ENCODE results near the gene MPDU1. TPM values are rescaled to one million over a fixed set of nuclear protein-coding genes. Genes with fewer than 3 reads are reported as not detected.

Gene MPDU1
- total and polyA plus RNA-seq, 2 of the 13 experiments (the other 11 are each of a cell fraction or from before 2014, with no cell fraction given) = 112 to 167 TPM

GRCh38 chr17:7572588-7573323 lies 10.9 kb upstream of the MPDU1 start (continued):
- no peak; the same call in 1 of the 2 replicates for TF ChIP-seq RXRB (CRISPR knock-in tag; IDR thresholded peaks at IDR 0.05; ENCODE audit: borderline replicate concordance)
- no peak for TF ChIP-seq EZH2 (conservative IDR thresholded peaks at IDR 0.05; ENCODE audit: low read depth, low read length)
- no peak for TF ChIP-seq ZNF850 (CRISPR knock-in tag; conservative IDR thresholded peaks at IDR 0.05)
- no peak for TF ChIP-seq ZNF12 (CRISPR knock-in tag; IDR thresholded peaks at IDR 0.05)
- no peak for TF ChIP-seq DNMT3B (CRISPR knock-in tag; conservative IDR thresholded peaks at IDR 0.05)
- TF ChIP-seq ZNF432 (CRISPR knock-in tag; IDR thresholded peaks at IDR 0.05; ENCODE audit: borderline replicate concordance) = no peak
- TF ChIP-seq, protein P1, sequence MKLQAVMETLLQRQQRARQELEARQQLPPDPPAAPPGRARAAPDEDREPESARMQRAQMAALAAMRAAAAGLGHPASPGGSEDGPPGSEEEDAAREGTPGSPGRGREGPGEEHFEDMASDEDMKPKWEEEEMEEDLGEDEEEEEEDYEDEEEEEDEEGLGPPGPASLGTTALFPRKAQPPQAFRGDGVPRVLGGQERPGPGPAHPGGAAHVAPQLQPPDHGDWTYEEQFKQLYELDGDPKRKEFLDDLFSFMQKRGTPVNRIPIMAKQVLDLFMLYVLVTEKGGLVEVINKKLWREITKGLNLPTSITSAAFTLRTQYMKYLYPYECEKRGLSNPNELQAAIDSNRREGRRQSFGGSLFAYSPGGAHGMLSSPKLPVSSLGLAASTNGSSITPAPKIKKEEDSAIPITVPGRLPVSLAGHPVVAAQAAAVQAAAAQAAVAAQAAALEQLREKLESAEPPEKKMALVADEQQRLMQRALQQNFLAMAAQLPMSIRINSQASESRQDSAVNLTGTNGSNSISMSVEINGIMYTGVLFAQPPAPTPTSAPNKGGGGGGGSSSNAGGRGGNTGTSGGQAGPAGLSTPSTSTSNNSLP (IDR thresholded peaks at IDR 0.05; ENCODE audit: low read depth, low read length) = peak; percentile 56; the same call in 1 of the 2 replicates
- TF ChIP-seq JUND (CRISPR knock-in tag; IDR thresholded peaks at IDR 0.05) = no peak
- TF ChIP-seq, protein P2, sequence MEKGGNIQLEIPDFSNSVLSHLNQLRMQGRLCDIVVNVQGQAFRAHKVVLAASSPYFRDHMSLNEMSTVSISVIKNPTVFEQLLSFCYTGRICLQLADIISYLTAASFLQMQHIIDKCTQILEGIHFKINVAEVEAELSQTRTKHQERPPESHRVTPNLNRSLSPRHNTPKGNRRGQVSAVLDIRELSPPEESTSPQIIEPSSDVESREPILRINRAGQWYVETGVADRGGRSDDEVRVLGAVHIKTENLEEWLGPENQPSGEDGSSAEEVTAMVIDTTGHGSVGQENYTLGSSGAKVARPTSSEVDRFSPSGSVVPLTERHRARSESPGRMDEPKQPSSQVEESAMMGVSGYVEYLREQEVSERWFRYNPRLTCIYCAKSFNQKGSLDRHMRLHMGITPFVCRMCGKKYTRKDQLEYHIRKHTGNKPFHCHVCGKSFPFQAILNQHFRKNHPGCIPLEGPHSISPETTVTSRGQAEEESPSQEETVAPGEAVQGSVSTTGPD (CRISPR knock-in tag; IDR thresholded peaks at IDR 0.05) = no peak
- peak; percentile 61; the same call in 1 of the 2 replicates for TF ChIP-seq PHF8 (CRISPR knock-in tag; IDR thresholded peaks at IDR 0.05)
- no peak for TF ChIP-seq MTF2 (CRISPR knock-in tag; IDR thresholded peaks at IDR 0.05; ENCODE audit: borderline replicate concordance)
- no peak for TF ChIP-seq ELF1 (CRISPR knock-in tag; IDR thresholded peaks at IDR 0.05)
- TF ChIP-seq ATF4 (CRISPR knock-in tag; IDR thresholded peaks at IDR 0.05) = peak in 1 of 2 experiments; percentile 75; a peak in 2 of 4 replicates
- TF ChIP-seq, protein P3, sequence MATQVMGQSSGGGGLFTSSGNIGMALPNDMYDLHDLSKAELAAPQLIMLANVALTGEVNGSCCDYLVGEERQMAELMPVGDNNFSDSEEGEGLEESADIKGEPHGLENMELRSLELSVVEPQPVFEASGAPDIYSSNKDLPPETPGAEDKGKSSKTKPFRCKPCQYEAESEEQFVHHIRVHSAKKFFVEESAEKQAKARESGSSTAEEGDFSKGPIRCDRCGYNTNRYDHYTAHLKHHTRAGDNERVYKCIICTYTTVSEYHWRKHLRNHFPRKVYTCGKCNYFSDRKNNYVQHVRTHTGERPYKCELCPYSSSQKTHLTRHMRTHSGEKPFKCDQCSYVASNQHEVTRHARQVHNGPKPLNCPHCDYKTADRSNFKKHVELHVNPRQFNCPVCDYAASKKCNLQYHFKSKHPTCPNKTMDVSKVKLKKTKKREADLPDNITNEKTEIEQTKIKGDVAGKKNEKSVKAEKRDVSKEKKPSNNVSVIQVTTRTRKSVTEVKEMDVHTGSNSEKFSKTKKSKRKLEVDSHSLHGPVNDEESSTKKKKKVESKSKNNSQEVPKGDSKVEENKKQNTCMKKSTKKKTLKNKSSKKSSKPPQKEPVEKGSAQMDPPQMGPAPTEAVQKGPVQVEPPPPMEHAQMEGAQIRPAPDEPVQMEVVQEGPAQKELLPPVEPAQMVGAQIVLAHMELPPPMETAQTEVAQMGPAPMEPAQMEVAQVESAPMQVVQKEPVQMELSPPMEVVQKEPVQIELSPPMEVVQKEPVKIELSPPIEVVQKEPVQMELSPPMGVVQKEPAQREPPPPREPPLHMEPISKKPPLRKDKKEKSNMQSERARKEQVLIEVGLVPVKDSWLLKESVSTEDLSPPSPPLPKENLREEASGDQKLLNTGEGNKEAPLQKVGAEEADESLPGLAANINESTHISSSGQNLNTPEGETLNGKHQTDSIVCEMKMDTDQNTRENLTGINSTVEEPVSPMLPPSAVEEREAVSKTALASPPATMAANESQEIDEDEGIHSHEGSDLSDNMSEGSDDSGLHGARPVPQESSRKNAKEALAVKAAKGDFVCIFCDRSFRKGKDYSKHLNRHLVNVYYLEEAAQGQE (IDR thresholded peaks at IDR 0.05; ENCODE audit: borderline replicate concordance in 1 of 2, low read depth in 1 of 2, low read length in 2 of 2) = peak in 1 of 2 experiments; percentile 55; a peak in 1 of 4 replicates
- no peak for TF ChIP-seq NFKBIZ (CRISPR knock-in tag; IDR thresholded peaks at IDR 0.05)
- no peak for TF ChIP-seq ETV5 (CRISPR knock-in tag; IDR thresholded peaks at IDR 0.05; ENCODE audit: borderline replicate concordance)
- TF ChIP-seq, protein P4, sequence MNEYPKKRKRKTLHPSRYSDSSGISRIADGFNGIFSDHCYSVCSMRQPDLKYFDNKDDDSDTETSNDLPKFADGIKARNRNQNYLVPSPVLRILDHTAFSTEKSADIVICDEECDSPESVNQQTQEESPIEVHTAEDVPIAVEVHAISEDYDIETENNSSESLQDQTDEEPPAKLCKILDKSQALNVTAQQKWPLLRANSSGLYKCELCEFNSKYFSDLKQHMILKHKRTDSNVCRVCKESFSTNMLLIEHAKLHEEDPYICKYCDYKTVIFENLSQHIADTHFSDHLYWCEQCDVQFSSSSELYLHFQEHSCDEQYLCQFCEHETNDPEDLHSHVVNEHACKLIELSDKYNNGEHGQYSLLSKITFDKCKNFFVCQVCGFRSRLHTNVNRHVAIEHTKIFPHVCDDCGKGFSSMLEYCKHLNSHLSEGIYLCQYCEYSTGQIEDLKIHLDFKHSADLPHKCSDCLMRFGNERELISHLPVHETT (CRISPR knock-in tag; conservative IDR thresholded peaks at IDR 0.05) = 0 out of 2 replicates have a peak, but pooled peaks have one; percentile 63
- TF ChIP-seq ZNF292 (CRISPR knock-in tag; IDR thresholded peaks at IDR 0.05; ENCODE audit: borderline replicate concordance, low read depth) = no peak
- TF ChIP-seq RORA (CRISPR knock-in tag; IDR thresholded peaks at IDR 0.05) = no peak

Measured in HepG2 (cell line).